Esophagus muscularis mucosa (tissue), 4 donors: Measurements from ENCODE around the gene RASIP1. TPM values are rescaled to one million over a fixed set of nuclear protein-coding genes. Genes with fewer than 3 reads are reported as not detected.
A peak's percentile ranks its signal among the peaks of the same experiment; 100 is the strongest.
"Not testable (repeated sequence)": the region's sequence is repeated elsewhere in the genome, so short reads cannot be mapped to it uniquely, and the experiment has no call there.

Source experiments
- DNase-seq: peaks from one replicate; pipeline ENCODE4 v3.0.0-alpha.2; 2017; ENCODE audit errors: extremely low spot score
- H3K27ac ChIP-seq, 4 donors: fragments of 200-600 bp; sonication (generic); replicated peaks in 1 of 4; 1 replicate in 3 of 4; 2 replicates in 1 of 4; pipeline ENCODE4 v1.5.1; 2016 to 2019; ENCODE audit warnings: mild to moderate bottlenecking in 1 of 4
- H3K27me3 ChIP-seq, 4 donors: fragments of 200-600 bp; sonication (generic); one replicate each; pipeline versions ENCODE4 v1.5.1 to v1.6.0; 2016 to 2019
- H3K36me3 ChIP-seq, 4 donors: fragments of 200-600 bp; sonication (generic); one replicate each; pipeline ENCODE4 v1.5.1; 2016 to 2019
- H3K4me1 ChIP-seq, 4 donors: fragments of 200-600 bp; sonication (generic); one replicate each; pipeline ENCODE4 v1.5.1; 2016 to 2019
- H3K4me3 ChIP-seq, 4 donors: fragments of 200-600 bp; sonication (generic); 1 replicate in 2 of 4; 2 replicates in 2 of 4; pipeline ENCODE4 v1.5.1; 2016 to 2019; ENCODE audit warnings: mild to moderate bottlenecking in 4 of 4, moderate library complexity in 1 of 4
- H3K9me3 ChIP-seq, 4 donors: fragments of 200-600 bp; sonication (generic); 1 replicate in 3 of 4; 2 replicates in 1 of 4; pipeline ENCODE4 v1.5.1; 2016 to 2019
- CTCF ChIP-seq, 3 experiments: fragments of 200-600 bp in 2 of 3; fragments of 450-650 bp in 1 of 3; sonication (generic) in 2 of 3; IDR thresholded peaks; one replicate each; pipeline ENCODE4 v1.5.1; 2017 to 2019; ENCODE audit warnings: antibody characterized with exemption in 3 of 3, mild to moderate bottlenecking in 2 of 3, moderate library complexity in 1 of 3
- EP300 ChIP-seq: sonication (generic); formaldehyde crosslinking; IDR thresholded peaks from one replicate; pipeline ENCODE4 v1.6.1; 2017; ENCODE audit warnings: antibody characterized with exemption
- POLR2A ChIP-seq: fragments of 450-650 bp; IDR thresholded peaks from one replicate; pipeline ENCODE4 v1.6.1; 2017; ENCODE audit warnings: antibody characterized with exemption, moderate library complexity, mild to moderate bottlenecking, low read depth
- POLR2AphosphoS5 ChIP-seq, 2 donors: sonication (generic); formaldehyde crosslinking; IDR thresholded peaks; one replicate each; pipeline ENCODE4 v1.6.1; 2017; ENCODE audit warnings: antibody characterized with exemption in 2 of 2
- WGBS: methylation state at CpG from one replicate; pipeline ENCODE4 v1.1.5; 2018; 5-methylcytosine and 5-hydroxymethylcytosine counted together
- intact Hi-C: fragments of 100-400 bp; cut with DNase I; formaldehyde crosslinking; loops from one replicate; pipeline ENCODE4 v1.15.1; 2023
- total RNA-seq, 4 donors: library from RNA; depleted of rRNA; stranded (reverse); fragments of >200 nt; gene quantifications; one replicate each; pipeline versions ENCODE4 v1.1.0 to v1.2.1, GENCODE V29; 2016

RASIP1 gene
- total RNA-seq, 4 donors from 2014 or later: 15.0 to 27.7 (median 22.8) TPM

- no peak overlapping the region for H3K27ac ChIP-seq
- intact Hi-C loops: no loop called here
- H3K9me3 ChIP-seq: no peaks in the 10 kb centered on the region
- 89% methylated on average over 7 of the region's 7 CpGs for WGBS
- no peak for DNase-seq
- no peaks in the 10 kb centered on the region for H3K4me1 ChIP-seq
- H3K27me3 ChIP-seq: peaks cover 0 to 29% (median 0%) of the 10 kb centered on the region in 4 donors
- no peaks in the 10 kb centered on the region for H3K36me3 ChIP-seq
- no peak for TF ChIP-seq EP300
- TF ChIP-seq CTCF (IDR thresholded peaks at IDR 0.05): no peak
- TF ChIP-seq POLR2A: no peak
- TF ChIP-seq POLR2AphosphoS5 (IDR thresholded peaks at IDR 0.05): no peak
- no peak overlapping the region for H3K4me3 ChIP-seq
These were observed 29.9 kb upstream of the RASIP1 start for GRCh38 chr19:48770266-48770665.

DNA sequence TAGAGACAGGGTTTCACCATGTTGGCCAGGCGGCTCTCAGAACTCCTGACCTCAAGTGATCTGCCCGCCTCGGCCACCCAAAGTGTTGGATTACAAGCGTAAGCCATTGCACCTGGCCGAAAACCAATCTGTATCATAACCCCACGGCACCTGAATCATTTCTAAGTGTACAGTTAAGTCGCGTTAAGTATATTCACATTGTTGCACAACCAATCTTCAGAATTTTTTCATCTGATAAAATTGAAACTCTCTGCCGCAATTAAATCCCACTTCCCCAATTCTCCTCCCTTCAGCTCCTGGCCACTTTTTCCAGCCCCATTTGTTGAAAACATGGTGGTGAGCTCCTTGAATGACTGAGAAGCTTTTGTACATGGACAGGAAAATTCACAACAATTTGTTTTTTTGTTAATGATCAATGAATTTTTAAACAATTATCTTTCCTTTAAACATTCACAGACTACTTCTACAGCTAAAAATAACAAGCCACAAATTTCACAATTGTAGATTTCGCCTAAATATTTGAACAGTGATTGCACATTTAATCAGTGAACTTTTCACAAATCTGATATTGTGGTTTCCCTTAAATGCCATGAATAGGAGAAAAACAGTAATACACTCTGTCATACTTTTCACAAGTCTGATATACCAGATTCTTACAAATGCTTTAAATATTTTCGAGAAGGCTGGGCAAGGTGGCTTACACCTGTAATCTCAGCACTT lies 28.7 kb upstream of the RASIP1 start:
- no peak for TF ChIP-seq POLR2A
- no peak for TF ChIP-seq EP300
- no peak for TF ChIP-seq CTCF (IDR thresholded peaks at IDR 0.05)
- TF ChIP-seq POLR2AphosphoS5 (IDR thresholded peaks at IDR 0.05): no peak
- 75% methylated on average over 11 of the region's 11 CpGs for WGBS
- no peaks in the 10 kb centered on the region for H3K4me1 ChIP-seq
- intact Hi-C loops: no loop called here
- H3K9me3 ChIP-seq: no peaks in the 10 kb centered on the region
- no peak for DNase-seq
- no peak overlapping the region for H3K27ac ChIP-seq
- no peaks in the 10 kb centered on the region for H3K36me3 ChIP-seq
- no peak overlapping the region for H3K4me3 ChIP-seq
- peaks cover 0 to 35% (median 0%) of the 10 kb centered on the region in 4 donors for H3K27me3 ChIP-seq

- DNase-seq, H3K9me3 ChIP-seq, H3K36me3 ChIP-seq, H3K4me1 ChIP-seq, H3K4me3 ChIP-seq, intact Hi-C loops, H3K27ac ChIP-seq: not testable (repeated sequence)
- H3K27me3 ChIP-seq: peaks cover 0 to 35% (median 0%) of the 10 kb centered on the region in 4 donors
- WGBS: 46% methylated on average over 6 of the region's 6 CpGs
These were observed 27.9 kb upstream of the RASIP1 start for GRCh38 chr19:48768171-48768753.

- H3K27ac ChIP-seq, H3K4me3 ChIP-seq, H3K36me3 ChIP-seq, intact Hi-C loops, H3K4me1 ChIP-seq, H3K9me3 ChIP-seq, DNase-seq: not testable (repeated sequence)
- 33% methylated on average over 5 of the region's 5 CpGs for WGBS
- H3K27me3 ChIP-seq: peaks cover 0 to 31% (median 0%) of the 10 kb centered on the region in 4 donors
These were observed 25.4 kb upstream of the RASIP1 start for GRCh38 chr19:48765816-48766215.

DNA sequence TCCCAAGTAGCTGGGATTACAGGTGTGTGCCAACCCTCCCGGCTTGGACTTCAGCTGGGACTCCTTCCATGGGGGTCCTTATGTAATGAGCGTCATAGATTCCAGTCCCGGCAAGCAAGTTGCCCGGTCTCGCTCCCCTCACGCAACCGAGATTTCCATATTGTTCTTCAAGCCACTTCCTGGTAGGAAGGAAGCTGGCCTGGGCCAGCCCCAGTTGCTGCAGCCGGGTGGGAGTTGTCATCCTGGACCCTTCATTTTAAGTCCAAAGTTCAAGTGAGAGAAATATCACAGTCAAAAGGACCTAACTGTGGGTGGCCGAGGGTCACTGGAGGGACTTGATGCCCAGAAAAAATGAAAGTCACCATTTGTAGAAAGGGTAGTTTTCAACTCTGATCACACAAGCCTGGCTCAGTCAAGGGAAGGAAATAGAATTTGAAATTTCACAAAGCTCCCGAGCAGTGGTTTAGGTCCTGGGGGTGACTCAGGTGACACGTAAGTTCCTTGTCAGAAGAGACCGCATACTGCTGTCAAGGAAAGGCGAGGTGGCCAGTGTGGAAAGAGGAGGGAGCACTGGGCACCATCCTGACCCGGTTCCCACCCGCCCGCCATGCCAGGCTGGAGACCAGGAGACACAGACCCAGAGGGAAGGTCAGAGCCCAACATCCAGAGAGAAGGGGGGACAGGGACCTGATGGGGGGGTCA lies 20.2 kb upstream of the RASIP1 start:
- DNase-seq: no peak

More for the DNA sequence above, 20.2 kb upstream of the RASIP1 start:
- no peak for TF ChIP-seq CTCF (IDR thresholded peaks at IDR 0.05)
- TF ChIP-seq POLR2A: no peak
- no peak for TF ChIP-seq POLR2AphosphoS5 (IDR thresholded peaks at IDR 0.05)
- TF ChIP-seq EP300: no peak
- 65% methylated on average over 15 of the region's 16 CpGs for WGBS
- H3K4me1 ChIP-seq: peaks cover 0 to 5% (median 2%) of the 10 kb centered on the region in 4 donors
- intact Hi-C loops: no loop called here
- H3K36me3 ChIP-seq: no peaks in the 10 kb centered on the region
- no peaks in the 10 kb centered on the region for H3K9me3 ChIP-seq
- peak overlapping the region in 2 of 4 donors; percentile 38 to 53 for H3K27ac ChIP-seq
- H3K27me3 ChIP-seq: peaks cover 0 to 19% (median 0%) of the 10 kb centered on the region in 4 donors
- no peak overlapping the region for H3K4me3 ChIP-seq
